Endothelial cell of umbilical vein (primary cell): ENCODE measurements around the gene TNPO2. TPM values are rescaled to one million over a fixed set of nuclear protein-coding genes. Genes with fewer than 3 reads are reported as not detected.

Source experiments
- BruUV-seq: library from RNA; stranded (reverse); fragments of 400-500 nt; replicated peaks from 2 replicates; lab custom pipeline; 2021; lab: Mats Ljungman, UMichigan
- CTCF ChIA-PET: fragments of 300-600, 350-600 bp; sonication (Branson Sonifier 250); formaldehyde crosslinking; loops from one replicate; lab custom pipeline; 2021; ENCODE audit warnings: antibody characterized with exemption, inconsistent platforms; lab: Charles Lee
- POLR2A ChIA-PET: fragments of 300-600, 350-600 bp; sonication (Branson Sonifier 250); formaldehyde crosslinking; loops from one replicate; lab custom pipeline; 2021; ENCODE audit warnings: antibody characterized with exemption, inconsistent platforms; lab: Charles Lee
- DNase-seq: peaks from one replicate; pipeline ENCODE4 v3.0.0-alpha.2; 2011; ENCODE audit warnings: low read depth, low spot score
- FAIRE-seq: peaks from 2 replicates; lab custom pipeline; 2011; peaks lifted over from hg19 to GRCh38; lab: Jason Lieb, UNC
- H2AFZ ChIP-seq: 2 replicates; pipeline ENCODE4 v1.6.0; 2012; ENCODE audit warnings: low read depth, low read length, control low read depth, inconsistent platforms
- H3K27ac ChIP-seq: 2 replicates; pipeline ENCODE4 v1.5.1; 2011; ENCODE audit warnings: low read depth, mild to moderate bottlenecking, control low read depth, low read length, moderate library complexity; ENCODE audit not compliant: insufficient read depth
- H3K27me3 ChIP-seq, 2 experiments: 2 replicates each; pipeline versions ENCODE4 v1.6.0 to v1.6.1; 2011; ENCODE audit warnings: low read length in 2 of 2, mixed read lengths in 1 of 2; ENCODE audit not compliant: control insufficient read depth in 2 of 2, insufficient read depth in 2 of 2
- H3K36me3 ChIP-seq, 2 experiments: 2 replicates in 1 of 2; 3 replicates in 1 of 2; pipeline ENCODE4 v1.5.1; 2011; ENCODE audit warnings: low read length in 2 of 2, mild to moderate bottlenecking in 1 of 2, moderate library complexity in 1 of 2; ENCODE audit not compliant: control insufficient read depth in 2 of 2, insufficient read depth in 2 of 2; ENCODE audit errors: extremely low read depth in 1 of 2
- H3K4me1 ChIP-seq: 3 replicates; pipeline ENCODE4 v1.5.1; 2011; ENCODE audit warnings: mild to moderate bottlenecking, low read length; ENCODE audit not compliant: control insufficient read depth, insufficient read depth; ENCODE audit errors: extremely low read depth
- H3K4me2 ChIP-seq: 2 replicates; pipeline ENCODE4 v1.6.1; 2011; ENCODE audit warnings: low read length, control low read depth, mixed read lengths; ENCODE audit not compliant: insufficient read depth
- H3K4me3 ChIP-seq, 3 experiments: fragments of 200-600 bp in 1 of 3; sonication (generic), shearing (Covaris generic) in 1 of 3; replicated peaks in 1 of 3; 2 replicates each; pipeline ENCODE4 v1.5.1; 2011 to 2016; ENCODE audit warnings: control low read depth in 3 of 3, low read length in 3 of 3, mild to moderate bottlenecking in 2 of 3, inconsistent platforms in 1 of 3, low read depth in 1 of 3, moderate library complexity in 1 of 3; ENCODE audit not compliant: insufficient read depth in 1 of 3
- H3K79me2 ChIP-seq: 2 replicates; pipeline ENCODE4 v1.6.0; 2012; ENCODE audit warnings: low read length, inconsistent platforms; ENCODE audit not compliant: control insufficient read depth, insufficient read depth
- H3K9ac ChIP-seq: replicated peaks from 2 replicates; pipeline ENCODE3; 2011; ENCODE audit warnings: low read length, control low read depth; ENCODE audit not compliant: insufficient read depth; ENCODE audit errors: extremely low read depth
- H3K9me1 ChIP-seq: replicated peaks from 3 replicates; pipeline ENCODE4 v1.6.0; 2011; ENCODE audit warnings: mild to moderate bottlenecking, low read length; ENCODE audit not compliant: control insufficient read depth, insufficient read depth; ENCODE audit errors: extremely low read depth
- H3K9me3 ChIP-seq: replicated peaks from 2 replicates; pipeline ENCODE4 v1.5.1; 2012; ENCODE audit warnings: low read length, inconsistent platforms; ENCODE audit not compliant: control insufficient read depth, insufficient read depth
- H4K20me1 ChIP-seq: replicated peaks from 2 replicates; pipeline ENCODE3; 2011; ENCODE audit warnings: mild to moderate bottlenecking, low read length; ENCODE audit not compliant: control insufficient read depth, insufficient read depth; ENCODE audit errors: extremely low read depth
- EZH2 ChIP-seq: IDR thresholded peaks from 2 replicates; pipeline ENCODE4 v1.6.1; 2012; ENCODE audit warnings: borderline replicate concordance, low read depth, mild to moderate bottlenecking, moderate library complexity, low read length, inconsistent platforms; ENCODE audit not compliant: severe bottlenecking
- FOS ChIP-seq: IDR thresholded peaks from 2 replicates; pipeline ENCODE4 v1.6.1; 2011; ENCODE audit warnings: mild to moderate bottlenecking, low read length, moderate library complexity, borderline replicate concordance; ENCODE audit not compliant: insufficient read depth
- GATA2 ChIP-seq: IDR thresholded peaks from 2 replicates; pipeline ENCODE4 v1.7.0; 2011; ENCODE audit warnings: low read depth, mild to moderate bottlenecking, moderate library complexity, mixed read lengths, low read length; ENCODE audit not compliant: insufficient read length, insufficient read depth
- JUN ChIP-seq: IDR thresholded peaks from 2 replicates; pipeline ENCODE4 v1.6.1; 2011; ENCODE audit warnings: borderline replicate concordance, low read depth; ENCODE audit not compliant: insufficient read length, insufficient read depth
- MYC ChIP-seq: IDR thresholded peaks from one replicate; pipeline ENCODE4 v1.6.1; 2011; ENCODE audit warnings: mild to moderate bottlenecking, low read depth, low read length
- POLR2A ChIP-seq: IDR thresholded peaks from 2 replicates; pipeline ENCODE4 v1.6.1; 2012; ENCODE audit warnings: low read depth, mild to moderate bottlenecking, control low read depth, low read length
- POLR2AphosphoS5 ChIP-seq: IDR thresholded peaks from 2 replicates; pipeline ENCODE4 v1.6.1; 2012; ENCODE audit warnings: low read depth, mild to moderate bottlenecking, control low read depth, low read length, moderate library complexity; ENCODE audit not compliant: insufficient read depth
- dilution Hi-C: fragments of 300-500 bp; cut with MboI; formaldehyde crosslinking; loops from one replicate; pipeline ENCODE4 v1.15.0; 2019; ENCODE audit warnings: low sequenced_read_pairs; ENCODE audit not compliant: extremely low pct_ligation_motif_present
- intact Hi-C: fragments of 100-400 bp; cut with micrococcal nuclease; formaldehyde crosslinking; loops from one replicate; pipeline ENCODE4 v1.10.0; 2022
- polyA plus RNA-seq, 4 experiments: library from polyadenylated mRNA; depleted of rRNA in 3 of 4; stranded (reverse) in 3 of 4; unstranded in 1 of 4; fragments of >200 nt; gene quantifications; 2 replicates each; pipeline versions ENCODE4 v1.2.1 to v1.2.3, GENCODE V29; 2011 to 2012; ENCODE audit warnings: missing spikeins in 1 of 4
- total RNA-seq: library from RNA; stranded (reverse); gene quantifications from 2 replicates; pipeline ENCODE4 v1.2.3, GENCODE V29; 2021
- TF ChIP-seq, protein P1 (sequence below): IDR thresholded peaks from 2 replicates; pipeline ENCODE4 v1.6.1; 2011; ENCODE audit not compliant: insufficient read depth, insufficient read length
- TF ChIP-seq, protein P2 (sequence below), 2 donors: IDR thresholded peaks; 1 replicate in 1 of 2; 2 replicates in 1 of 2; pipeline ENCODE4 v1.5.1; 2011; ENCODE audit warnings: low read length in 2 of 2, mild to moderate bottlenecking in 2 of 2, moderate library complexity in 2 of 2, control low read depth in 1 of 2, inconsistent platforms in 1 of 2, low read depth in 1 of 2; ENCODE audit not compliant: insufficient read depth in 1 of 2; ENCODE audit errors: extremely low read depth in 1 of 2

Gene TNPO2
- total and polyA plus RNA-seq, 2 donors (not counting 3 experiments of a cell fraction or from before 2014, with no cell fraction given), result 94.5 to 98.8 TPM

- intact Hi-C loops, result no loop called here
- H3K4me2 ChIP-seq, result no peak overlapping the region
- CTCF ChIA-PET, result interaction anchor here (8.9 kb wide), 1 partner anchor 9 kb away, joined by 144 read pairs; no protein-coding TSS in a partner anchor
- no TSS peak for BruUV-seq
- no peak for DNase-seq
- H2AFZ ChIP-seq, result no peak overlapping the region
- no peaks in the 10 kb centered on the region for H3K9me3 ChIP-seq
- H3K9me1 ChIP-seq, result no peaks in the 10 kb centered on the region
- no peaks in the 10 kb centered on the region for H3K27me3 ChIP-seq
- H3K4me1 ChIP-seq, result peaks cover 6% of the 10 kb centered on the region
- TF ChIP-seq JUN (no peak), POLR2AphosphoS5 (no peak), GATA2 (no peak), MYC (no peak), POLR2A (no peak), FOS (no peak), EZH2 (no peak)
- TF ChIP-seq, protein P1, sequence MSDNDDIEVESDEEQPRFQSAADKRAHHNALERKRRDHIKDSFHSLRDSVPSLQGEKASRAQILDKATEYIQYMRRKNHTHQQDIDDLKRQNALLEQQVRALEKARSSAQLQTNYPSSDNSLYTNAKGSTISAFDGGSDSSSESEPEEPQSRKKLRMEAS, result no peak
- TF ChIP-seq, protein P2, sequence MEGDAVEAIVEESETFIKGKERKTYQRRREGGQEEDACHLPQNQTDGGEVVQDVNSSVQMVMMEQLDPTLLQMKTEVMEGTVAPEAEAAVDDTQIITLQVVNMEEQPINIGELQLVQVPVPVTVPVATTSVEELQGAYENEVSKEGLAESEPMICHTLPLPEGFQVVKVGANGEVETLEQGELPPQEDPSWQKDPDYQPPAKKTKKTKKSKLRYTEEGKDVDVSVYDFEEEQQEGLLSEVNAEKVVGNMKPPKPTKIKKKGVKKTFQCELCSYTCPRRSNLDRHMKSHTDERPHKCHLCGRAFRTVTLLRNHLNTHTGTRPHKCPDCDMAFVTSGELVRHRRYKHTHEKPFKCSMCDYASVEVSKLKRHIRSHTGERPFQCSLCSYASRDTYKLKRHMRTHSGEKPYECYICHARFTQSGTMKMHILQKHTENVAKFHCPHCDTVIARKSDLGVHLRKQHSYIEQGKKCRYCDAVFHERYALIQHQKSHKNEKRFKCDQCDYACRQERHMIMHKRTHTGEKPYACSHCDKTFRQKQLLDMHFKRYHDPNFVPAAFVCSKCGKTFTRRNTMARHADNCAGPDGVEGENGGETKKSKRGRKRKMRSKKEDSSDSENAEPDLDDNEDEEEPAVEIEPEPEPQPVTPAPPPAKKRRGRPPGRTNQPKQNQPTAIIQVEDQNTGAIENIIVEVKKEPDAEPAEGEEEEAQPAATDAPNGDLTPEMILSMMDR (IDR thresholded peaks at IDR 0.05; ENCODE audit: extremely low read depth in 1 of 2, insufficient read depth in 1 of 2, low read depth in 1 of 2, low read length in 2 of 2), result no peak
- POLR2A ChIA-PET, result no interaction called here
- no peak overlapping the region for H3K27ac ChIP-seq
- no peak overlapping the region for H3K9ac ChIP-seq
- H3K79me2 ChIP-seq, result no peaks in the 10 kb centered on the region
- no peaks in the 10 kb centered on the region for H3K36me3 ChIP-seq
- no peak for FAIRE-seq
- no peaks in the 10 kb centered on the region for H4K20me1 ChIP-seq
- H3K4me3 ChIP-seq, result no peak overlapping the region
- dilution Hi-C loops, result no loop called here
Observed at GRCh38 chr19:12770922-12771321, 47.2 kb upstream of the TNPO2 start.
